ENCODE results near the gene BSND. TPM values are rescaled to one million over a fixed set of nuclear protein-coding genes. Genes with fewer than 3 reads are reported as not detected.

The BSND gene
- polyA plus RNA-seq, 1 donor from 2014 or later = not detected

DNA sequence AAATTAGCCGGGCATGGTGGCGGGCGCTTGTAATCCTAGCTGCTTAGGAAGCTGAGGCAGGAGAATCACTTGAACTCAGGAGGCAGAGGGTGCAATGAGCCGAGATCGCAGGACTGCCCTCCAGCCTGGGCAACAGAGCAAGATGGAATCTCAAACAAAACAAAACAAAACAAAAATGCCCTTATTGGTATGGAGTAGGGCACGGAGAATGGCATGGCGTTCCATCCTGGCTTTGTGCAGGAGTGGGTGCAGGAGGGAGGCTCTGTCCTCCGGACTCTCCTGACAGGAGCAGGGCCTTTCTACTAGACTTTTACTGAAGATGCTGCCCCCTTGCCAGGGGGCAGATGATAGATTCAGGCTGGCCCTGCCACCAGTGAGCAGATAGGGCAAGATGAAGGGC lies 17.3 kb upstream of the BSND start:
- no peak for TF ChIP-seq RAD21 (conservative IDR thresholded peaks at IDR 0.05)
- no peak for TF ChIP-seq EP300 (conservative IDR thresholded peaks at IDR 0.05; ENCODE audit: poor library complexity, severe bottlenecking)
- TF ChIP-seq SMC3 (conservative IDR thresholded peaks at IDR 0.05; ENCODE audit: poor library complexity) = no peak
- TF ChIP-seq MXI1 (conservative IDR thresholded peaks at IDR 0.05; ENCODE audit: poor library complexity, severe bottlenecking) = no peak
- TF ChIP-seq POLR2AphosphoS5 (IDR thresholded peaks at IDR 0.05) = no peak
- TF ChIP-seq EZH2 (IDR thresholded peaks at IDR 0.05; ENCODE audit: borderline replicate concordance, insufficient read depth, low read length, poor library complexity, severe bottlenecking) = no peak
- TF ChIP-seq, protein P1, sequence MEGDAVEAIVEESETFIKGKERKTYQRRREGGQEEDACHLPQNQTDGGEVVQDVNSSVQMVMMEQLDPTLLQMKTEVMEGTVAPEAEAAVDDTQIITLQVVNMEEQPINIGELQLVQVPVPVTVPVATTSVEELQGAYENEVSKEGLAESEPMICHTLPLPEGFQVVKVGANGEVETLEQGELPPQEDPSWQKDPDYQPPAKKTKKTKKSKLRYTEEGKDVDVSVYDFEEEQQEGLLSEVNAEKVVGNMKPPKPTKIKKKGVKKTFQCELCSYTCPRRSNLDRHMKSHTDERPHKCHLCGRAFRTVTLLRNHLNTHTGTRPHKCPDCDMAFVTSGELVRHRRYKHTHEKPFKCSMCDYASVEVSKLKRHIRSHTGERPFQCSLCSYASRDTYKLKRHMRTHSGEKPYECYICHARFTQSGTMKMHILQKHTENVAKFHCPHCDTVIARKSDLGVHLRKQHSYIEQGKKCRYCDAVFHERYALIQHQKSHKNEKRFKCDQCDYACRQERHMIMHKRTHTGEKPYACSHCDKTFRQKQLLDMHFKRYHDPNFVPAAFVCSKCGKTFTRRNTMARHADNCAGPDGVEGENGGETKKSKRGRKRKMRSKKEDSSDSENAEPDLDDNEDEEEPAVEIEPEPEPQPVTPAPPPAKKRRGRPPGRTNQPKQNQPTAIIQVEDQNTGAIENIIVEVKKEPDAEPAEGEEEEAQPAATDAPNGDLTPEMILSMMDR (IDR thresholded peaks at IDR 0.05; ENCODE audit: poor library complexity, severe bottlenecking) = no peak
- TF ChIP-seq, protein P2, sequence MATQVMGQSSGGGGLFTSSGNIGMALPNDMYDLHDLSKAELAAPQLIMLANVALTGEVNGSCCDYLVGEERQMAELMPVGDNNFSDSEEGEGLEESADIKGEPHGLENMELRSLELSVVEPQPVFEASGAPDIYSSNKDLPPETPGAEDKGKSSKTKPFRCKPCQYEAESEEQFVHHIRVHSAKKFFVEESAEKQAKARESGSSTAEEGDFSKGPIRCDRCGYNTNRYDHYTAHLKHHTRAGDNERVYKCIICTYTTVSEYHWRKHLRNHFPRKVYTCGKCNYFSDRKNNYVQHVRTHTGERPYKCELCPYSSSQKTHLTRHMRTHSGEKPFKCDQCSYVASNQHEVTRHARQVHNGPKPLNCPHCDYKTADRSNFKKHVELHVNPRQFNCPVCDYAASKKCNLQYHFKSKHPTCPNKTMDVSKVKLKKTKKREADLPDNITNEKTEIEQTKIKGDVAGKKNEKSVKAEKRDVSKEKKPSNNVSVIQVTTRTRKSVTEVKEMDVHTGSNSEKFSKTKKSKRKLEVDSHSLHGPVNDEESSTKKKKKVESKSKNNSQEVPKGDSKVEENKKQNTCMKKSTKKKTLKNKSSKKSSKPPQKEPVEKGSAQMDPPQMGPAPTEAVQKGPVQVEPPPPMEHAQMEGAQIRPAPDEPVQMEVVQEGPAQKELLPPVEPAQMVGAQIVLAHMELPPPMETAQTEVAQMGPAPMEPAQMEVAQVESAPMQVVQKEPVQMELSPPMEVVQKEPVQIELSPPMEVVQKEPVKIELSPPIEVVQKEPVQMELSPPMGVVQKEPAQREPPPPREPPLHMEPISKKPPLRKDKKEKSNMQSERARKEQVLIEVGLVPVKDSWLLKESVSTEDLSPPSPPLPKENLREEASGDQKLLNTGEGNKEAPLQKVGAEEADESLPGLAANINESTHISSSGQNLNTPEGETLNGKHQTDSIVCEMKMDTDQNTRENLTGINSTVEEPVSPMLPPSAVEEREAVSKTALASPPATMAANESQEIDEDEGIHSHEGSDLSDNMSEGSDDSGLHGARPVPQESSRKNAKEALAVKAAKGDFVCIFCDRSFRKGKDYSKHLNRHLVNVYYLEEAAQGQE (IDR thresholded peaks at IDR 0.05; ENCODE audit: borderline replicate concordance) = no peak
- no peak for TF ChIP-seq TAF1 (IDR thresholded peaks at IDR 0.05; ENCODE audit: low read depth)
- no peak overlapping the region for H2AFZ ChIP-seq (ENCODE audit: low read depth, low read length)

DNA sequence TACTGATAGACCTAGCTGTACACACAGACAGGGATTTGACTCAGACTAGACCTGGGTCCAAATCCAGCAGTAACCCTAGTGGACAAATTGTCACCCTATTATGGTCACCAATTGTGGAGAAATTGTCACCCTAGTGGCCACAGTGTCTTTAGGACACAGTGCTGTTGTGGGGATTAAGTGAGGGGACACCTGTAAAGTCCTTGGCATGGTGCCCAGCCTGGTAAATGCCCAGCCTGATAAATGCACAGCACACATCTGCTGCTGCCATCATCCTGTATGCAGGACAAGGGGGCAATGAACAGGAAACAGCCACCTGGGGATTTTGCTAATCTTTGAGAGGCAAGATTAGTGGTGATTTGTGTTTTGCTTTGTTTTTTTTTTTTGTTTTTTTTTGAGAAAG lies 16.0 kb upstream of the BSND start:
- Histone ChIP-seq H4K20me1 (ENCODE audit: insufficient read depth) (no peaks in the 10 kb centered on the region), H3K9me2 (ENCODE audit: insufficient read depth, low read length) (no peaks in the 10 kb centered on the region), H3K79me2 (replicated peaks; ENCODE audit: insufficient read depth, low read length) (no peaks in the 10 kb centered on the region), H3K36me3 (ENCODE audit: insufficient read depth, low read length) (no peaks in the 10 kb centered on the region), H3K27me3 (ENCODE audit: insufficient read depth, low read depth, low read length) (peaks cover 31% of the 10 kb centered on the region), H2AFZ (ENCODE audit: low read depth, low read length) (no peak overlapping the region), H3K9me3 (ENCODE audit: low read length) (no peaks in the 10 kb centered on the region), H3K4me2 (ENCODE audit: low read length) (no peak overlapping the region), H3F3A (ENCODE audit: insufficient read depth, low read length, poor library complexity, severe bottlenecking) (no peaks in the 10 kb centered on the region), H3K9ac (ENCODE audit: low read length) (no peak overlapping the region), H3K4me3 (ENCODE audit: low read length) (no peak overlapping the region), H3K27ac (ENCODE audit: low read length) (no peak overlapping the region)
- TF ChIP-seq, protein P1 (IDR thresholded peaks at IDR 0.05; ENCODE audit: poor library complexity, severe bottlenecking) = no peak
- TF ChIP-seq EP300 (conservative IDR thresholded peaks at IDR 0.05; ENCODE audit: poor library complexity, severe bottlenecking) (no peak), POLR2AphosphoS5 (IDR thresholded peaks at IDR 0.05) (no peak), TAF1 (IDR thresholded peaks at IDR 0.05; ENCODE audit: low read depth) (no peak), SMC3 (conservative IDR thresholded peaks at IDR 0.05; ENCODE audit: poor library complexity) (no peak), RAD21 (conservative IDR thresholded peaks at IDR 0.05) (no peak), EZH2 (IDR thresholded peaks at IDR 0.05; ENCODE audit: borderline replicate concordance, insufficient read depth, low read length, poor library complexity, severe bottlenecking) (no peak), MXI1 (conservative IDR thresholded peaks at IDR 0.05; ENCODE audit: poor library complexity, severe bottlenecking) (no peak)
- TF ChIP-seq, protein P2 (IDR thresholded peaks at IDR 0.05; ENCODE audit: borderline replicate concordance) = no peak

More for the DNA sequence above, 17.3 kb upstream of the BSND start:
- H4K20me1 ChIP-seq (ENCODE audit: insufficient read depth) = no peaks in the 10 kb centered on the region
- H3K27me3 ChIP-seq (ENCODE audit: insufficient read depth, low read depth, low read length) = peaks cover 31% of the 10 kb centered on the region
- H3K27ac ChIP-seq (ENCODE audit: low read length) = no peak overlapping the region
- no peak overlapping the region for H3K9ac ChIP-seq (ENCODE audit: low read length)
- H3K9me2 ChIP-seq (ENCODE audit: insufficient read depth, low read length) = no peaks in the 10 kb centered on the region
- no peaks in the 10 kb centered on the region for H3K9me3 ChIP-seq (ENCODE audit: low read length)
- H3K79me2 ChIP-seq (replicated peaks; ENCODE audit: insufficient read depth, low read length) = no peaks in the 10 kb centered on the region
- H3K4me3 ChIP-seq (ENCODE audit: low read length) = no peak overlapping the region
- H3F3A ChIP-seq (ENCODE audit: insufficient read depth, low read length, poor library complexity, severe bottlenecking) = no peaks in the 10 kb centered on the region
- no peaks in the 10 kb centered on the region for H3K36me3 ChIP-seq (ENCODE audit: insufficient read depth, low read length)
- no peak overlapping the region for H3K4me2 ChIP-seq (ENCODE audit: low read length)

Data from neural cell (in vitro differentiated cells).